ENCODE measurements around the gene UFD1. TPM values are rescaled to one million over a fixed set of nuclear protein-coding genes. Genes with fewer than 3 reads are reported as not detected.

UFD1 gene
- total RNA-seq, 8 experiments from 2014 or later = 18.1 to 100 (median 51.4) TPM

- Histone ChIP-seq H3K4me1 (replicated peaks in 1 of 2) (no peaks in the 10 kb centered on the region), H3K27ac (no peak overlapping the region), H3K4me3 (no peak overlapping the region)
- WGBS, 10 experiments = 86 to 100% (median 96%) methylated on average over 1 to 4 of the region's 4 CpGs; no CpG with 5 or more reads in 4 of the 10 experiments
- in situ Hi-C loops (cut with MboI; ENCODE audit: low pct_unique_long_range_greater_than_20kb in 2 of 9, low sequenced_read_pairs in 9 of 9, unreplicated experiment in 9 of 9) = no loop called here
- no peak for ATAC-seq (replicated peaks in 6 of 8)
Measured at GRCh38 chr22:19401483-19401882, 77.5 kb downstream of the UFD1 start.

DNA sequence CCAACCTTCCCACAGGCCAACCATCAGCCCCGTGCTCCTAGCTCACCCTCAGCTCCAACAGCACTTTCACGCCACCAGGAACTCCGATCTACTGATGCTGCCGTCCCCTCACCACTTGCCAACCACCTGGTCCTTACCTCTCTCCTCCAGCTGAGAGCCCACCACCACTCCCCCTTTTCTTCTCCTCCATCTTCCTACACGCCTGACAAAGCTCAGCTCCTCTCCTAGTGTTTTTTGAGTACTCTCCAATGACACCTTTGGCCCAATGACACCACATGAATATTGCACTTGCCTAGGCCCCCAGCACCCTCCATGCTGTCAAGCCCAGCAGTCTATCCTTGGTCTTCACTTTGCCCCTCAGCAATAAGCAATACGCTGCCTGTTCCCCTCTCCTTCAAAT lies 78.1 kb downstream of the UFD1 start:
- in situ Hi-C loops (cut with MboI; ENCODE audit: low pct_unique_long_range_greater_than_20kb in 2 of 9, low sequenced_read_pairs in 9 of 9, unreplicated experiment in 9 of 9) = no loop called here
- H3K27ac ChIP-seq = no peak overlapping the region
- H3K4me3 ChIP-seq = no peak overlapping the region
- no peaks in the 10 kb centered on the region for H3K4me1 ChIP-seq (replicated peaks in 1 of 2)
- WGBS, 10 experiments = 91 to 100% (median 96%) methylated on average over 1 to 6 of the region's 6 CpGs; no CpG with 5 or more reads in 2 of the 10 experiments
- ATAC-seq (replicated peaks in 6 of 8) = no peak

Other genes starting within 250 kb of the UFD1 start
- 10 to 100 TPM in 1 of 8 experiments, 1 to 10 TPM in 7; 3.5 to 12.8 (median 6.1) TPM for gene CLTCL1, start 187.5 kb downstream of the UFD1 start, total RNA-seq
- 10 to 100 TPM in 7 of 8 experiments, 1 to 10 TPM in 1; 9.9 to 30.1 (median 18.1) TPM for gene HIRA, start 47.5 kb downstream of the UFD1 start, total RNA-seq
- gene MRPL40, start 46.6 kb downstream of the UFD1 start, total RNA-seq = 10 to 100 TPM; 30.3 to 86.6 (median 43.8) TPM
- 10 to 100 TPM; 15.5 to 60.9 (median 47.9) TPM for gene C22orf39, start 31.5 kb downstream of the UFD1 start, total RNA-seq
- 10 to 100 TPM in 3 of 8 experiments, 1 to 10 TPM in 2, under 1 TPM in 3; 0.60 to 28.7 (median 1.2) TPM for gene CDC45, start 727 bp upstream of the UFD1 start, total RNA-seq
- 1 to 10 TPM in 2 of 8 experiments, under 1 TPM in 5, not detected in 1; 0.11 to 3.4 (median 0.31) TPM for gene CLDN5, start 45.2 kb upstream of the UFD1 start, total RNA-seq
- 10 to 100 TPM; 10.4 to 70.3 (median 46.3) TPM for gene SEPTIN5, start 235.3 kb upstream of the UFD1 start, total RNA-seq
- gene GP1BB, start 244.3 kb upstream of the UFD1 start, total RNA-seq = 1 to 10 TPM in 7 of 8 experiments, not detected in 1; 2.0 to 7.4 (median 3.5) TPM